ENCODE data around the gene MAN2B2.

The MAN2B2 gene

GRCh38 chr4:6640292-6641163 lies 65.5 kb downstream of the MAN2B2 start, which contains the start of gene MRFAP1:
Gene MRFAP1 (plus strand): TSS chr4:6640685. CDS start chr4:6640863, 178 bp downstream.
- H3K27me3 ChIP-seq (ENCODE audit: insufficient read depth, low read length): no peaks in the 10 kb centered on the region
- no peak within 1 kb of the TSS for H2BK12ac ChIP-seq (ENCODE audit: low read length)
- peak within 1 kb of the TSS; percentile 69 for H4K91ac ChIP-seq (ENCODE audit: low read depth, low read length)
- H3K27ac ChIP-seq (ENCODE audit: low read depth, low read length): peak within 1 kb of the TSS; percentile 86
- no peaks in the 10 kb centered on the region for H3K9me3 ChIP-seq (ENCODE audit: insufficient read depth, low read depth, low read length)
- H3K9ac ChIP-seq (ENCODE audit: low read length): peak within 1 kb of the TSS; percentile 92
- peaks cover 10% of the 10 kb centered on the region for H3K79me1 ChIP-seq (ENCODE audit: low read length)
- H3K79me2 ChIP-seq (ENCODE audit: control insufficient read depth, insufficient read depth, low read length, poor library complexity): peaks cover 15% of the 10 kb centered on the region
- H4K12ac ChIP-seq (ENCODE audit: low read depth, low read length): peak within 1 kb of the TSS; percentile 97
- peak within 1 kb of the TSS; percentile 96 for H3K4ac ChIP-seq (ENCODE audit: low read depth, low read length)
- H3K36me3 ChIP-seq (ENCODE audit: control insufficient read depth in 1 of 2, insufficient read depth in 2 of 2, low read length in 2 of 2): peaks cover 5 to 11% of the 10 kb centered on the region in 2 experiments
- peak within 1 kb of the TSS; percentile 99 for H4K8ac ChIP-seq (ENCODE audit: low read depth, low read length)
- H3K18ac ChIP-seq (ENCODE audit: low read length): peak within 1 kb of the TSS; percentile 67
- peak within 1 kb of the TSS; percentile 65 for H2BK5ac ChIP-seq (ENCODE audit: low read depth, low read length, poor library complexity)
- peak within 1 kb of the TSS; percentile 74 for H2AK5ac ChIP-seq (ENCODE audit: low read length)
- peak within 1 kb of the TSS; percentile 31 for H3K23ac ChIP-seq (ENCODE audit: low read length)
- peak; percentile 95 to 96 for DNase-seq
- peak within 1 kb of the TSS; percentile 93 for H2AFZ ChIP-seq (ENCODE audit: insufficient read depth, low read length, poor library complexity)
- H3K4me3 ChIP-seq (ENCODE audit: low read depth, low read length): peak within 1 kb of the TSS; percentile 98
- WGBS (ENCODE audit: extremely low coverage, insufficient coverage, insufficient read length): no CpG with 5 or more reads among the region's 90 CpGs
- H3K4me2 ChIP-seq (ENCODE audit: low read length): peak within 1 kb of the TSS; percentile 94
- H2BK120ac ChIP-seq (ENCODE audit: insufficient read depth, low read length, poor library complexity): peak within 1 kb of the TSS; percentile 38
- H3K14ac ChIP-seq (ENCODE audit: low read length): peak within 1 kb of the TSS; percentile 90
- H3K4me1 ChIP-seq (ENCODE audit: control insufficient read depth in 1 of 2, insufficient read depth in 2 of 2, low read length in 2 of 2): peaks cover 3 to 6% of the 10 kb centered on the region in 2 experiments

- H3K27me3 ChIP-seq (ENCODE audit: insufficient read depth, low read length): no peaks in the 10 kb centered on the region
- peak overlapping the region; percentile 65 for H2BK5ac ChIP-seq (ENCODE audit: low read depth, low read length, poor library complexity)
- H3K14ac ChIP-seq (ENCODE audit: low read length): peak overlapping the region; percentile 25
- H3K18ac ChIP-seq (ENCODE audit: low read length): peak overlapping the region; percentile 36
- peak overlapping the region; percentile 94 for H3K4me2 ChIP-seq (ENCODE audit: low read length)
- H3K27ac ChIP-seq (ENCODE audit: low read depth, low read length): peak overlapping the region; percentile 86
- peaks cover 10% of the 10 kb centered on the region for H3K79me1 ChIP-seq (ENCODE audit: low read length)
- H4K12ac ChIP-seq (ENCODE audit: low read depth, low read length): peak overlapping the region; percentile 29
- H2BK120ac ChIP-seq (ENCODE audit: insufficient read depth, low read length, poor library complexity): peak overlapping the region; percentile 4
- H3K79me2 ChIP-seq (ENCODE audit: control insufficient read depth, insufficient read depth, low read length, poor library complexity): peaks cover 15% of the 10 kb centered on the region
- peak overlapping the region; percentile 19 for H2AFZ ChIP-seq (ENCODE audit: insufficient read depth, low read length, poor library complexity)
- DNase-seq: peak in 1 of 2 donors; percentile 42
- no CpG with 5 or more reads among the region's 50 CpGs for WGBS (ENCODE audit: extremely low coverage, insufficient coverage, insufficient read length)
- peak overlapping the region; percentile 96 for H3K4ac ChIP-seq (ENCODE audit: low read depth, low read length)
- H4K8ac ChIP-seq (ENCODE audit: low read depth, low read length): peak overlapping the region; percentile 55
- no peaks in the 10 kb centered on the region for H3K9me3 ChIP-seq (ENCODE audit: insufficient read depth, low read depth, low read length)
- peak overlapping the region; percentile 58 for H4K91ac ChIP-seq (ENCODE audit: low read depth, low read length)
- peak overlapping the region; percentile 92 for H3K9ac ChIP-seq (ENCODE audit: low read length)
- H3K4me1 ChIP-seq (ENCODE audit: control insufficient read depth in 1 of 2, insufficient read depth in 2 of 2, low read length in 2 of 2): peaks cover 3 to 6% of the 10 kb centered on the region in 2 experiments
- H2BK12ac ChIP-seq (ENCODE audit: low read length): no peak overlapping the region
- peak overlapping the region; percentile 98 for H3K4me3 ChIP-seq (ENCODE audit: low read depth, low read length)
- peak overlapping the region; percentile 31 for H2AK5ac ChIP-seq (ENCODE audit: low read length)
- peak overlapping the region; percentile 31 for H3K23ac ChIP-seq (ENCODE audit: low read length)
- peaks cover 5 to 11% of the 10 kb centered on the region in 2 experiments for H3K36me3 ChIP-seq (ENCODE audit: control insufficient read depth in 1 of 2, insufficient read depth in 2 of 2, low read length in 2 of 2)
These were observed 66.4 kb downstream of the MAN2B2 start for GRCh38 chr4:6641164-6641970.

GRCh38 chr4:6641971-6642320 lies 67.0 kb downstream of the MAN2B2 start:
- H2BK5ac ChIP-seq (ENCODE audit: low read depth, low read length, poor library complexity): no peak overlapping the region
- no peak overlapping the region for H3K14ac ChIP-seq (ENCODE audit: low read length)
- peaks cover 15% of the 10 kb centered on the region for H3K79me2 ChIP-seq (ENCODE audit: control insufficient read depth, insufficient read depth, low read length, poor library complexity)
- peak overlapping the region; percentile 54 for H3K9ac ChIP-seq (ENCODE audit: low read length)
- H3K18ac ChIP-seq (ENCODE audit: low read length): no peak overlapping the region
- no peak overlapping the region for H4K8ac ChIP-seq (ENCODE audit: low read depth, low read length)
- H3K4ac ChIP-seq (ENCODE audit: low read depth, low read length): peak overlapping the region; percentile 96
- DNase-seq: no peak
- H2AK5ac ChIP-seq (ENCODE audit: low read length): no peak overlapping the region
- no peak overlapping the region for H3K27ac ChIP-seq (ENCODE audit: low read depth, low read length)
- H2AFZ ChIP-seq (ENCODE audit: insufficient read depth, low read length, poor library complexity): no peak overlapping the region
- no CpG with 5 or more reads among the region's 5 CpGs for WGBS (ENCODE audit: extremely low coverage, insufficient coverage, insufficient read length)
- H4K91ac ChIP-seq (ENCODE audit: low read depth, low read length): no peak overlapping the region
- H3K36me3 ChIP-seq (ENCODE audit: control insufficient read depth in 1 of 2, insufficient read depth in 2 of 2, low read length in 2 of 2): peaks cover 5 to 11% of the 10 kb centered on the region in 2 experiments
- peaks cover 10% of the 10 kb centered on the region for H3K79me1 ChIP-seq (ENCODE audit: low read length)
- H3K23ac ChIP-seq (ENCODE audit: low read length): no peak overlapping the region
- no peaks in the 10 kb centered on the region for H3K27me3 ChIP-seq (ENCODE audit: insufficient read depth, low read length)
- H3K4me3 ChIP-seq (ENCODE audit: low read depth, low read length): no peak overlapping the region
- H3K9me3 ChIP-seq (ENCODE audit: insufficient read depth, low read depth, low read length): no peaks in the 10 kb centered on the region
- peak overlapping the region; percentile 94 for H3K4me2 ChIP-seq (ENCODE audit: low read length)
- no peak overlapping the region for H4K12ac ChIP-seq (ENCODE audit: low read depth, low read length)
- H2BK12ac ChIP-seq (ENCODE audit: low read length): no peak overlapping the region
- no peak overlapping the region for H2BK120ac ChIP-seq (ENCODE audit: insufficient read depth, low read length, poor library complexity)
- peaks cover 3 to 6% of the 10 kb centered on the region in 2 experiments for H3K4me1 ChIP-seq (ENCODE audit: control insufficient read depth in 1 of 2, insufficient read depth in 2 of 2, low read length in 2 of 2)

- WGBS (ENCODE audit: extremely low coverage, insufficient coverage, insufficient read length): no CpG with 5 or more reads among the region's 8 CpGs
These were observed 68.3 kb downstream of the MAN2B2 start for GRCh38 chr4:6643141-6643847.

More at GRCh38 chr4:6643141-6643847, 68.3 kb downstream of the MAN2B2 start:
- no peaks in the 10 kb centered on the region for H3K27me3 ChIP-seq (ENCODE audit: insufficient read depth, low read length)
- H2AFZ ChIP-seq (ENCODE audit: insufficient read depth, low read length, poor library complexity): no peak overlapping the region
- H3K36me3 ChIP-seq (ENCODE audit: control insufficient read depth in 1 of 2, insufficient read depth in 2 of 2, low read length in 2 of 2): peaks cover 5 to 11% of the 10 kb centered on the region in 2 experiments
- H3K4me1 ChIP-seq (ENCODE audit: control insufficient read depth in 1 of 2, insufficient read depth in 2 of 2, low read length in 2 of 2): peaks cover 3 to 6% of the 10 kb centered on the region in 2 experiments
- H4K8ac ChIP-seq (ENCODE audit: low read depth, low read length): no peak overlapping the region
- H3K4ac ChIP-seq (ENCODE audit: low read depth, low read length): no peak overlapping the region
- H3K18ac ChIP-seq (ENCODE audit: low read length): no peak overlapping the region
- H3K27ac ChIP-seq (ENCODE audit: low read depth, low read length): no peak overlapping the region
- H3K23ac ChIP-seq (ENCODE audit: low read length): no peak overlapping the region
- H3K4me2 ChIP-seq (ENCODE audit: low read length): no peak overlapping the region
- no peak overlapping the region for H3K9ac ChIP-seq (ENCODE audit: low read length)
- peaks cover 15% of the 10 kb centered on the region for H3K79me2 ChIP-seq (ENCODE audit: control insufficient read depth, insufficient read depth, low read length, poor library complexity)
- H2BK120ac ChIP-seq (ENCODE audit: insufficient read depth, low read length, poor library complexity): no peak overlapping the region
- no peak overlapping the region for H3K14ac ChIP-seq (ENCODE audit: low read length)
- H2BK12ac ChIP-seq (ENCODE audit: low read length): no peak overlapping the region
- no peak overlapping the region for H2BK5ac ChIP-seq (ENCODE audit: low read depth, low read length, poor library complexity)
- no peak overlapping the region for H2AK5ac ChIP-seq (ENCODE audit: low read length)
- peaks cover 10% of the 10 kb centered on the region for H3K79me1 ChIP-seq (ENCODE audit: low read length)
- H3K4me3 ChIP-seq (ENCODE audit: low read depth, low read length): no peak overlapping the region
- no peak overlapping the region for H4K12ac ChIP-seq (ENCODE audit: low read depth, low read length)
- peaks cover 2% of the 10 kb centered on the region for H3K9me3 ChIP-seq (ENCODE audit: insufficient read depth, low read depth, low read length)
- no peak for DNase-seq
- H4K91ac ChIP-seq (ENCODE audit: low read depth, low read length): no peak overlapping the region
